Activated T-cell treated with anti-CD3 and anti-CD28 coated beads for 48 hours (primary cell): Measurements from ENCODE around the gene RYR3.

Experiments used
- DNase-seq: peaks from one replicate; pipeline ENCODE4 v3.0.0-alpha.2; 2020; ENCODE audit warnings: low read depth

Gene RYR3

DNA sequence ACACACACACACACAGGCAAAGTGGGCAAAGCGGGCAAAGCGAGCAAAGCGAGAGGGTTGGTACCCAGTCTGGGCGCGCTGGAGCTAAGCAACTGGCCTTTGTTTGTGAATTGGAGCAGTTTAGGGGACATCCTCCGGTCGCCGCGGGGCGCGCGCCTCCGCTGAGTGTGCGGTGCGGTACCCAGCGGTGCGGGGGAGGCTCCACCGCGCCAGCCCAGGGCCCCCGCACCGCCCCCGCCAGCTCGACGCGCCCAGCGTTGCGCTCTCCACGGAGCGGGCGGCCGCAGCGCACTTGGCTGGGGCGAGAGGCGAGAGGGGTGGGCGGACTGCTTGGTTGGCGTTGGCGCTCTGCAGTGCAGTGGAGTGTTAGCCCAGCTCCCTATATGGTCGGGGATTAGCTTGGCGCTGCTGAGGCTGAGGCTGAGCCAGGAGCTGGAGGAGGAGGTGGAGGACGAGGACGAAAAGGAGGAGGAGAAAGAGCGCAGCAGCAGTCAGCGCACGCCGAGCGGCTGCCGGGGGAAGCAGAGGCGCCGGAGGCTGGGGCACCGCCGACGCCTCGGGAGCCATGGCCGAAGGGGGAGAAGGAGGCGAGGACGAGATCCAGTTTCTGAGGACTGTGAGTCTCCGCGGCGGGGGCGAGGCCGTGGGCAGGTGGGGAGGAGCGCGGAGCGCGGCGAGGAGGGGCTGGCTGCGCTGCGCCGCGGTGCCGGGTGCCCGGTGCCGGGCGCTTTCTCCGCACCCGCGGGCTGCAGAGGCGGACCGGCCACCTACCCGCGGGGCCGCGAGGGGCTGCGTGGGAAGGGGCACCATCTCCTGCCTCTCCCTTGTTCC, at the start of gene RYR3:
RYR3 (plus strand) TSS at position 487 of the 831 bp plus-strand sequence; CDS start at position 566, 79 bp downstream.
- no peak for DNase-seq

DNA sequence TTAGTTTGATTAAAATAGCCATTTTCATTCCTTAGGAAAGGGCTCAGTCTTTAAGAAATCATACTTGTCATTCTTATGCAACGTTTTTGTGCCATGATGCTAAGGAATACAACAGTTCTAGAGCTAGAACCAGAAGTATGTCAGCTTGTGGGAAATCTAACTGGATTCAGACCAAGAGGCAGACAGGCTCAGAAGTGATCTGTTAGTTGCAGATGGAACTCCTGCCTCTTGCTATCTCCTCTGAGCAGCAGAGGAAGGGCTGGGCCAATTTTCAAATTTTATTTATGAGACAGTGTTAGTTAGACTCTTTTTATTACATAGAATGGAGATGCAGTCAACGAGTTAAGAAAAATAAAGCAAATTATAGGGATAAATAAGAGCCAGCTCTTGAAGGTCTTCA, 48.5 kb upstream of the RYR3 start:
- no peak for DNase-seq

DNA sequence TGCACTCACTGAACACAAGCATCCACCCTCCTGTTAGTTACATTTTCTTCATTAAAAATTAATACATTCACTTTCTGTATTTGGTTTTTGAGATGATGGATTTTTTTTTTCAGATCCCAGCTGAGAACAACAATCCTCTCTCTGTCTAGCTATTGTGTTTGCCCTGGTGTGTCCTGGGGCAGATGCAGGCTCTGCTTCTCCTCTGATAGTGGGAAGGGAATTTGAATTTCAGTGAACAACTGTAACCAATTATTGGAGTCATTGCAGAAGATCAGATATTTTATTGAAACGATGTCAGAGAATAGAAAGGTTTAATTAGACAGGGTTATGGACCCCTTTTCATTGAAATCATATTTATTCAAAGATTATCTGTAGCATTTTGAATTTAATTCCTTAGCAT, 33.1 kb upstream of the RYR3 start:
- DNase-seq, result no peak

DNA sequence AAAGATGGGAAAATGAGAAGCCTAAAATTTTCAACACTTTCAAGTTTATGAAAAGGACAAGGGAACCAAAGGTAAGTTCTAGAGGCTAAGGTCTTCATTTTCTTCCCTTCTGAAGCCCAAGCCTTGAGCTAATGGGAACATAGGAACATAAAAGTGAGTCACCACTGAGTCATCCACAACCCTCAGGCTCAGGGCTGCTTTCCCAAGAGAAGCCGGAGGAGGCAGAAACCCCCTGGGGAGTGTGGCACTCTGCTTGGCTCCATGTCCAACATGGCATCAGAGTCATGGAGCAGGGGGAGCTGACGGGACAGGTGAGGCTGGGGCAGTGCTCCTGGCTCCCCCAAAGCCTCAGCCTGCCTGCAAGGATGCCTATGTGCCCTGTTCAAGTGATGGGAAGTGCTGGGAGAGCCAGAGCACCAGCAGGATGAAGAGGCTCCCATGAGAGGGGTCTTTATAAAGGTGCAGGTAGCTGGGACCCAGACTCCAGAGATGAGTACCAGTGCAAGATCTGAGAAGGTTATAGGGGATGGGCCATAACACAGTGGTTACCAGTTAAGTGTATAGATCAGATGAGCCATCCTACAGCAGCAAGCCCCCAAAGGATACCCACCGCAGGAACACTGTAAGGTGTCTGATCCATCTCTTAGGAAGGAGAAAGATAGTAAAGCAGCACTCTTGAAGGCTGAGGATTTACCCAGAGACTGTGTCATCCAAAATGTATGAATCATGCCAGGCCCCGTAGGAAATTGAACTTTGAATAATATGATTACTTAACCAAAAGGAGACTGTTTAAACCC, 31.8 kb upstream of the RYR3 start:
- no peak for DNase-seq

DNA sequence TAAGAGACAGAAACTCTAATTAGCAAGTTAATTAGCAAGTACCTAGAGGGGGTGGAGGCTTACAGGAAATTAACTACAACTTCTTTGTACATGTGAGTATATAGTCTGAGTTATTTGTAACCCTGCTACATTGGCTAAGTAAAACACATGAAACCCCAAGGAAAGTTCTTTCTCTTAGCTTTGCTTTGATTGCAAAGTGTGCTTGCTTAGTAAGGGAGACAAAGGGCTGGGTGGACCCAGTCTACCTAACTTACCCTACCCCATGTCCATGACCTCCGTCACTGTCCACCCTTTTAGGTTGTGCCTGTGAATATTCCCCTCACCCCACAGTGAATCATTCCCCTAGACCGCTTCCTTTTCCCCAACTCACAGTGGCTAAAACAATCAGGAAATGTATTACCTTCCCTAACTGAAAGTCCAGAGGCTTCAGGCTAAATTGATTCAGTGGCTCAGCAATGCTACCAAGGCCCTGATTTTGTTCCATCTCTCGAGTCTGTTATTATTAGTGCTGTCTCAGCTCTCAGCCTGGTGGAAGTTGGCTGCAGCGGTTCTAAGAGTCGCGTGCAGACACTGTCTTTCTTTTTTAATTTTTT, 31.1 kb upstream of the RYR3 start:
- DNase-seq, result no peak

DNA sequence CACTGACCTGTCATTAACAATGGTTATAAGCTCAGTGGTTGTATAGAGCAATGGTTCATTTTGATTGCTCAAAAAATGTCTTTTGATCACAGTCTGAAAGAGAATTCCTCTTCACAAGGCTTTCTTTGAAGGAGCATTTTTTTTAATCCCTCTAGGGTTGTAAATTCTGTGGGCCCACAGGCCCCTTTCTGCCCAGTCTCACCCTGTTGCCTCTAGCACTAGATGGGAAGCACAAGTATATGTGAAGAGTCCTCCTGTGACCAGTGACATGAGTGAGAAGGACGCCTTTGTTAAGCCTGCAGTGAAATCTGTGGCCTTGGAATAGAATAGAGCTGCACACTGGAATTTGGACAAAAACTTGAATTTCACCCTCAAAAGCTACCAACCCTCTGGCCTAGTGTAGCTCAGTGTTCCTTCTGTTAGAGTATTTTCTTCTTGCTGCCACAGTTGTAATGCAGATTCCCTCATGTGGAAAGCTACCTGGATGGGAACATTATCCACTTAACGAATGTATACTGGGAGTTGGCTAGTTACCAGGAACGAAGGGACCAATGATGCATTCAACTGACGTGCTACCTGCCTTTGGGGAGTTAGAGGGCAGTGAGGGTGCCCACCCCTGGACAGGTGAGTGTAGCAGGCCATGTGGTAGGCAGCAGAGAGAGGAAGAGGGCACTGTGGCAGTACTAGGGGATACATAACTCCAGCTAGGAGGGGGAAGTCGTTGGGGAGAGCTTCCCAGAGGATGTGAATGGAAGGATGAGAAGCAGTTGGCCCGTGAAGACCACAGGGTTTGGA, 28.3 kb upstream of the RYR3 start:
- DNase-seq, result no peak

DNA sequence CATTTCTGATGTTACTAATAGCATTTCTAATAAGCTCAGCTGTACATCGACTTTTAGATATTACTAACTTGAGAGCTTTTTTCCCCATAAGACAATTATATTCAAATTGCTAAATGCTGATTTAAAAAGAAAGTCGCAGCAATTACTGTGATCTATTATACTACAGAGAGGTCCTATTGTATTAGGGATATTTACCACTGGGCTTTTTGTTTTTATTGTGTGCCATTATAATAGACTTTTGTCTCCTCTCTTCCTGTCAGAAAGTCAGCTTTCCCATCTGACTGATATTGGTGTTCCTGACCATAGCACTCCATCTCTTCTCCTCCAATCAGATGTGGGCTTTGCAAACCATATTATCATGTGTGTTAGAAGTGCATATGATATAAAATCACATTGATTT, 27.2 kb upstream of the RYR3 start:
- DNase-seq, result no peak

DNA sequence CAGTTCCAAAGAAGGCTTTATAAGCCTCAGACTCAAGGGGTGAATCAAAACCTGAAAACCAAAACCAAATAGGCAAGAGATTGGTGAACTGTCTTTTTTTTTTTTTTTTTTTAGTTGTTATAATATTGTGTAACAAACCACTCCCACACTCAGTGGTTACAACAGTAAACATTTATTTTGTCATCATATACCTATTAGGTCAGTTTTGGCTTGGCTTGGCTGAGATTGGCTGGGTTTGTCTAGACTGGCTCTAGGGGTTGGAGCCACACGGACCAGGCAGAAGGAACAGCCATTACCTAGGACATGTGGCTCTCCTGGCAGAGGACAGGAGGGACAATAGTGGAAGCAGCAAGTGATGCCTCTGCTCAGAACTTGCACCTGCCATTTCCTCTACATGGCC, 26.4 kb upstream of the RYR3 start:
- DNase-seq, result no peak

DNA sequence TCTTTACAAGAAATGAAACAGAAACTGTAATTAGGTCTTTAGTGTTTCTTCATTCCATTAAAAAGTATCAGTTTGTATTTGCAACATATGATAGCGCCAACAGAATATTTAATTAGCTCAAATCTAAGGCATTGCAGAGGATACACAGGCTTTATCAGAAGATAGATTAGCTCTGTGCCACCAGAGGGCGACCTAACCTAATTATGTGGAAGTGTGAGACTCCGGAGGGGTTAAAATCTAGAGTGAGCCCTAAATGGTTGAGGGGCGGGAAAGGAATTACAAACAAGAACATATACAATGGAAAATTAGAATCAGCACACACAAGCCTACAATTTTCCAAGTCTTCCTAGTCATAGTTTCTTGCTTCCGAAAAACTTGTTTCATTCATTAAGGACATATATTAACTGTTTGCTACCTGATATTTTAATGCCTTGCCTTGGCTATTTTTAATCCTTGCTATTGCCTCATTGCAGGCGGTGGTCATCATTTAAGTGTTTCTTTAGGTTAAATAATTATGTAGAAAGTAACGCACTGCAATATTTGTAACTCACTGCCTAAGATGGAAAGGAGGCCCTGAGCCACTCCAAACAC, 18.0 kb upstream of the RYR3 start:
- DNase-seq, result peak; percentile 36

DNA sequence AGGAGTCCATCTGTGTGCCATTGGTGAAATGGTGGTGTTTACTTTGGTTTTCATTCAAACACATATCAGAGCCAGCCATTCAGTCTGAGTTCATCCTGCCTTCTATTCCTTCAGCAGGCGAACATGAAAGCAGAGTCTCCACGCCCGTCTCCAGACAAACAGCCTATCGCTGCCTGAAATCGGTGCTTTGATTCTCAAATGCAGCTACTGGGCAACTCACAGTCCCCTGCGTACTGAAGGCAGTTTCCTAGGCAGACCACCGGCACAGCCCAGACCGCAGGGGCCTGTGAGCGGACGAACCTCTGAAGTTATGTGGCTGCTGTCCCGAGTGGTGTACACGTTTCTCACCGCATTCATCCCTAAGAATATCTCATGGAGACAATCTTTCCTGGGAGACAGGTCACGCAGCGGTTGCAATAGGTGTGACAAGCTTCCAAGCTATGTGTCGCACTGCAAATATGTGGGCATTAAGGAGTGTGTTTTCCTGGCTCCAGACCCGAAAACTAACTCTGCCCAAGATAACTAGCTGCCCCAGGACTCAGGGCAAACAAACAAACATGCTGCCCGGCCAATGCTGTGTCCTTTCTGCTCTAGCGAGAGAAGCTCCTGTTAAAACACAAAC, 16.9 kb upstream of the RYR3 start:
- no peak for DNase-seq

DNA sequence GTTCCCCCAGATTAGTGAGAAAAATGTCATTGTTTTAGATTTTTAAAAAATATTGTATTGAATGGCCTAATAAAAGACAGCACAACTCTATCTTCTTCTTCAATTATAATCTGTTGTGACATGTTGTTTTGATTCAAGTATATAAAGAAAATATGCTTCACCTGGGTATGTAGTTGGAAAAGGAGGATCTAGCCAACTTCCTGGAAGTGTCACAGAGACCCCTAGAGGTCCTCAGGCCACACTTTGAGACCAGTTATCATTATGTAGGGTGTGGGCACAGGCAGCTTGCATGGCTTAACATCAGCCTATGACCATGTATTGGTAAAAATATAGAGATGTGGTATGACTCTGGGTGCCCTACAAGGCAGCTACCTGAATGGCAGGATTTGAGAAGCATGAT, 14.7 kb upstream of the RYR3 start:
- no peak for DNase-seq

DNA sequence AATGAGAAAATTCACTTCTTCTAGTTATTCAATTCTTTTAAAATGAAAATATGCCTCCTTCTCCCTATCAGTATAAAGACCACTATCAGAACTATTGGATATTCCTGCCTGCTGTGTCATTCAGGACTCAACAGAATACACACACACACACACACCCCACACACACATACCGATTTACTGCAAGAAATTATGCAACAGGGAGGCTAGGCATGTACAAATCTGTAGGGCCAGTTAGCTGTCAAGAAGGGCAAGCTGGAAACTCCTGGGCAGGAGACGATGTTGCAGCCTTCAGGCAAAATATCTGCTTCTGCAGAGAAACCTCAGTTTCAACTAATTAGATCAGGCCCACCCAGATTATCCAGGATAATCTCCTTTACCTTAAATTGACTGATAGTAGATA, 13.9 kb upstream of the RYR3 start:
- DNase-seq, result no peak

DNA sequence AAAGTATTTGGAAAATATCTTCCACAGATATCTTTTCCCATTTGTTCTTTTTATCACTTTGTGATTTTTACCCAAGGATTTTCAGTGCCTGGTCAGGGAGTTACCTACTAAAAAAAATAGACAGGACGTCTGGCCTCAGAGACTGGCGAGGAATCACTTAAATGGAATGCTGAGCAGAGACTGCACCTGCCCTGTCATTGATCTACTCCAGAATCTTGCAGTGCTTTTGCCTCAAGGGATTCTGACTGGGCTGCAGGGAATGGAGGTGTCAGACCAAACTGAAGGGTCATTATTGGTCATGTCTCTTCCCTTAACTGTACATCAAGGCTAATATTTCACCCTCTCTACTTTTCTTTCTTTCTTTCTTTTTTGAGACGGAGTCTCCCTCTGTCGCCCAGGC, 12.1 kb upstream of the RYR3 start:
- no peak for DNase-seq

DNA sequence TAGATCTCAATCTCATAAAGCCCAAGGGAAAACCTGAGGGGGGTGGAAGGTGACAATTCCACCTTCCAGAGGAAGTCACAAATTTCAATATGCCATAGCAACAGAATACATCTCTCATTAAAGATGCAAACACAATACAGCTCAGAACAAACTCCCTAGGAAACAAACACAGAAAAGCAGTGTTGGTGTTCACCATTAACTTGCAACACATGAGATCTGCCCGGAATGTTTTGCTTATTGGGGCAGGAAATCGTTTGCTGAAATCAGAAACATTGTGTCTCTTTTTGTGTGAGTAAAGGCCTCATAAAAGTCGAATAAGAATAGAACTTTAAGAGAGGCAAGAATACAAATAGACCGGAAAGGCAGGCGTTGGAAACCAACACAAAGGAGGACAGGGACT, 5.8 kb upstream of the RYR3 start:
- DNase-seq, result no peak

DNA sequence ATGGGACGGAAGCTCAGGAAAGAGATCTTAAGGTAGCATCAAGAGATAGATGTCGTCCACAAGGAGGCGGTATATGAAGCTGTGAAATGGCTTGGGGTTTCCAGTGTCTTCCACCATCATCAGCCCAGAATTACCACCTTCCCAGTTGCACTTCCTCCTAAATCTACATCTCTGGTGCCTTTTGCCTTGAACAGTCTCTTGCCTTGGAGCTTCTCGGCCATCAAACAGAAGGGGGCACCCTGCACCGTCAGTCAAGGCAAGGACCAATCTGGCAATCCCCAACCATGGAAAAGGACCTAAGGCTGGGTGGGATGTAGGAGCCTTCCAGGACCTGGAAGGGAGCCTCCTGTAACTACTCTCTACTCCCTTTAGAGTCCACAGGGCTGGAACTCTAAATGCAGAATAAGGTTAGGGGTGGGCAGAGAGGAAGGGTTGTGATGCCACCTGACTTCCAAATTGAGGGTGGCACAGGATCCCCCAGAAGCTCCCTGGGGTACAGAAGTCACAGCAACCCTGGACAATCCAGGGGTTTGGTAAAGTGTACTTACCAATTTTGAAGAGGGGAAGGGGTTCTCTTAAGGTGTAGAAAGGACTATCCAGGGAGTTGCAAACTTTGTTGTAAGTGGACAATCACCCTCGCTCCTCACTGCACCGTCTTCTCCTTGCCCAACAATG, 1.0 kb upstream of the RYR3 start:
- DNase-seq, result no peak

DNA sequence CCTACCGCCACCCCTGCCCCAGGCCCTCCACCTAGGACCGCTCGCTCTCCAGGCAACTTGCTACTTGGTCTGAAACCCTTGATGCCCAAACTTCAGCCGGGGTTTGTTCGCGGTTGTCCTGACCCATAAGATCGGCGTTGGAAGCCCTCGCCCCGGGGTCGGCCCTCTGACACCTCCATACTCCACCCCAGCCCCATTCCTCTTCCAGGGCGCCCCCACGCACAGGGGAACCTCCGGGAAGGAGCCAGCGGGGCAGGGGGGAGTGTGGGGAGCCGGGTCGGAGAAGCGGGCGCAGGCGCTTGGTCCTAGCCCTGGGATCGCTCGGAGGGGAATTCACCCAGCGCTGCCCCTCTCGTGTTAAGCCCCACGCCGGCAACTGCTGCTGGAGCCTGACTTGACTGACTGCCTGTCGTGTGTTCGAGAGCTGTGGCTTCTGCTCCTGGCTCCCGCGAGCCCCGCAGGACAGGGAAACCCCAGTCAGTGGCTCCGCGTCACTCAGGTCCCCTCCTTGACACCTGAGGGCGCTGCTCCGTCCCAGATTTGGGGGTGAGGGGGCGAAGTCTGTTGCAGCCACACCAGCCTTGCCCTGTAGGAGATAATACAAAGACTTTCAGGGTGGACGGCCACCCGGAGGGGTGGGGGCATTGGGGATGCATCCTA, 675 bp downstream of the RYR3 start:
- no peak for DNase-seq

DNA sequence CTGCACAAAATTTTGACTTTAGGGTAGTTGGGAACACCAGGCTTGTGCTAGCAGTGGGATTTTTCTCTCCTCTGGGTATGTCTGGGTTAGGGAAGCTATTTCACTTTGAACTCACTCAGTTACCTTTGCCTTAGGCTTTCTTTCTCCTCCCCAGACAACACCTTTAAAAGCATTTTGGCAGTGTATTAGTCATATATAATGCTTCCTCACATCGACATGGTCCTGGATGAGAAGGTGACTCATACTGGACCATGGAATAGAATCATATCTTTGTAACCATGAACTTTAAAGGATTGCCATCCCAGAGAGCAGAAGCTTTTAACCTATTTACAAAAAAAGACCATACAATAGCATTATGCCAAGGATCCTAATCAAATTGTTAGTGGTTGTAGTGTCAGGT, 2.7 kb downstream of the RYR3 start:
- DNase-seq, result no peak

DNA sequence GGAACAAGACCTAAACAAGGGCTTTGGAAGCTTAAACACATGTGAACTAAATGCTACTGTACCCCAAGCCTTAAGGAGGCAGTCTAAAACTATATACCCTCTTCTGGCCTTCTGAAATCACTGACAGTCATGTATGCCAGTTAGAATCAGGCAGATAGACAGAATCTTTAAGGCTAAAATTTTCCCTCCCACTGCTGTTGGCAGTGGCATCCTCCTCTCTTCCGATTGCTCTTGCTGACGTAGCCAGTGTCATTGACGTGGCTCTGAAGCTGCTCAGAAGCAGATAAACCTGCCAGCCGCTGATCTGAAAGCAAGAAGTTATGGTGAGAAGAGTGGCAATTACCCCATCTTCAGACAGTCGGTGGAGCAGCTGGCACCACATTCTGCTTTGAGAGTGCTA, 3.3 kb downstream of the RYR3 start:
- DNase-seq, result no peak

DNA sequence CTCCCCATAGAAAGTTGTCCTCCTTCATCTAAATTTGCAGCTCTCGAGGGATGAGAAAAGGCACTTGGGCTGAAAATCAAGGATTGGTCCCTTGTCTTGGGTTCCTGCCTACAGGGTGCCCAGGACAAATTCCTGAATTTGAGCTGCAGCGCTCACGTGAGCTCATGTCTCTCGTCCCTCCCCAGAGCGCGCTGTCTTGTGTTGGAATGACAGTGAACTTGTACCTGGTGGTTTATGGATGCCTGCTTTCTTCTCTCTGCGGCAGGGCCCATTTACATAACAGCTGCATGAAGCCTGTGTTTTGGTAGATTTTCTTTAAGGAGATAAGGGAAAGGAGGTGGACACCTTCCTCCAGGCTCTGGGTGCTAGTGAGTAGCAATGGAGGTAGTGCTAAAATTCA, 4.3 kb downstream of the RYR3 start:
- no peak for DNase-seq

DNA sequence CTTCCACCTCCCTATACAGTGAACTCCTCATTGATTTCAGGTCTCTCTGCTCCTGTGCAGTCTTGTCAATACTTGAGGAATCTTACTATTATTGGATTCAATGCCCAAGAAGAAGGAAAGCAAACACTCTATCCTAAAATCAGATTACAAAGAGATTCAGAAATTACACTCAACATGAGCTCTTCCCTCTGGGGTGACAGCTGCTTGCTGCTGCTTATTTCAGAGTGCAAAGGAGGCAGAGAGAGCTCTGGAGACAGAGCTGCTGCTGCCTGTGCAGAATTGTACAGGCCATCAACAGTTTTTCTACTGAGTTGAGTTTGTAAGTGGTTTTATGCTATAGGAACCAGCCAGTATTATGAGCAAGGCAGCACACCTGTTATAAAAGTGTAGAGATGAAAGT, 7.1 kb downstream of the RYR3 start:
- no peak for DNase-seq
